GM19238 (cell line): Measurements from ENCODE around the gene BASP1.

ENCODE experiments used
- DNase-seq: peaks from one replicate; pipeline ENCODE4 v3.0.0; 2011; ENCODE audit warnings: low spot score; ENCODE audit not compliant: insufficient read length

The BASP1 gene, protein sequence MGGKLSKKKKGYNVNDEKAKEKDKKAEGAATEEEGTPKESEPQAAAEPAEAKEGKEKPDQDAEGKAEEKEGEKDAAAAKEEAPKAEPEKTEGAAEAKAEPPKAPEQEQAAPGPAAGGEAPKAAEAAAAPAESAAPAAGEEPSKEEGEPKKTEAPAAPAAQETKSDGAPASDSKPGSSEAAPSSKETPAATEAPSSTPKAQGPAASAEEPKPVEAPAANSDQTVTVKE

DNA sequence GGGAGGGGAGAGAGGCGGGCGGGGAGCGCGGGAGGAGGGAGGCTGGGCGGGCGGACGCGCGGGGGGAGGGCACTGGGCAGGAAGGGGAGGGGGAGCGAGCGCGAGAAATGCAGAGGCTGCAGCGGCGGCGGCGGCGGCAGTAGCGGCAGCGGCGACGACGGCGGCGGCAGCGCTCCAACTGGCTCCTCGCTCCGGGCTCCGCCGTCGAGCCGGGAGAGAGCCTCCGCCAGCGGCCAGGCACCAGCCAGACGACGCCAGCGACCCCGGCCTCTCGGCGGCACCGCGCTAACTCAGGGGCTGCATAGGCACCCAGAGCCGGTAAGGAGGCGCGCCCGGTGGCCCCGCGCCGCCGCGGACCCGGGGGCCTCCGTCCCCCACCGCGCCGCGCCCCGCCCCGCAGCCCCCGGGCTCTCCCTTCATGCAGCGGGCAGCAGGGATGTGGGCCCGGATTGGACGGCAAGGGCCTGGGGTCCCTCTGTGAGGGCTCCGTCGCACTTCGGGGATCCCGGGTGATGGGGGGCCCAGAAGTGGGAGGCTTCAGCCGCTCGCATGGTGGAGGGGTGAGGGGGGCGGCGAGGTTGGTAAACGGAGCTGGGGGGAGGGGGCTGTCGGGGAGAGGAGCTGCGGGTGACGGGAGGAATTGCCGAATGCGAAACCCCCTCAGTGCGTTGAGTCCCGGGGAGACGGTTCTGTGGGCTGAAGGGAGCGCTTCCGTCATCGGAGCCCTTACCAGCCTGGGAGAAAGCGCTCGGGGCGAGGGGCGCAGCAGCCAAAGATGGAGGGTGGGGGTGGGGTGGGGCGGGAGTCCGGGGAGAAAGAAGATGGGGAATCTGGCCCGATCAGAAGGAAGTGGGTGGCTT is at the start of gene BASP1:
Gene BASP1 (plus strand): TSS at position 139 of the 860 bp plus-strand sequence. CDS start 57,586 bp downstream, outside the sequence.
- DNase-seq: peak; percentile 50

GRCh38 chr5:17169507-17169906 is 47.9 kb upstream of the BASP1 start:
- no peak for DNase-seq

DNA sequence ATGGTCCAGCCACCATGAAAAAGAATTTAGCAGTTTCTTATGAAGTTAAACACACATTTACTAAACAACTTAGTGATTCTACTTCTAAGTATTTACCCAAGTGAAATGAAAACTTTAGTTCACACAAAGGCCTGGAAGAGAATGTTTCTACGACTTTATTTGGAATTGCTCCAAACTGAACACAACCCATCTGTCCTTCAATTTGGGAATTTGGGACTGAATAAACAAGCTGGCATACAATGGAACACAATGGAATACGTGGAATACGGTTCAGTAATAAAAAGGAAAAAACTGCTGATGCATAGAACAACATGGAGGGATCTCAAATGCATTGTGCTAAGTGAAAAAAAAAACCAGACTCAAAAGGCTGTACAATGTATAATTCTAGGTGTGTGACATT is 44.6 kb upstream of the BASP1 start:
- no peak for DNase-seq

DNA sequence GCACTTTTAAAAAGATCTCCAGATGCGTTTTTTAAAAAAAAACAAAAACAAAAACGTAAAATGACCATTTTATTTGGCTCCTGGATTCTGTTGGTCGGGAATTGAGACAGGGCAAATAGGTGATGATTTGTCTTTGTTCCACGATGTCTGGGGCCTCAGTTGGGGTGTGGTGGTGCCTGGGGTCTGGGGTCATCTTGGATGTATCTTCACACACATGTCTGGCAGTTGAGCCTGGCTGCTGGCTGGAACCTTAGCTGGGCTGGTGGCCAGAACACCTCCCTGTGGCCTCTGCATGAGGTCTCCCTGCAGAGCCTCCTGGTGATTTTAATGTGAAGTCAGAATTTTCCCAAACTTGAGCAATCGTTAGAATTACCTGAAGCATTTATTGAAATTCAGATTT is 42.5 kb upstream of the BASP1 start:
- no peak for DNase-seq

DNA sequence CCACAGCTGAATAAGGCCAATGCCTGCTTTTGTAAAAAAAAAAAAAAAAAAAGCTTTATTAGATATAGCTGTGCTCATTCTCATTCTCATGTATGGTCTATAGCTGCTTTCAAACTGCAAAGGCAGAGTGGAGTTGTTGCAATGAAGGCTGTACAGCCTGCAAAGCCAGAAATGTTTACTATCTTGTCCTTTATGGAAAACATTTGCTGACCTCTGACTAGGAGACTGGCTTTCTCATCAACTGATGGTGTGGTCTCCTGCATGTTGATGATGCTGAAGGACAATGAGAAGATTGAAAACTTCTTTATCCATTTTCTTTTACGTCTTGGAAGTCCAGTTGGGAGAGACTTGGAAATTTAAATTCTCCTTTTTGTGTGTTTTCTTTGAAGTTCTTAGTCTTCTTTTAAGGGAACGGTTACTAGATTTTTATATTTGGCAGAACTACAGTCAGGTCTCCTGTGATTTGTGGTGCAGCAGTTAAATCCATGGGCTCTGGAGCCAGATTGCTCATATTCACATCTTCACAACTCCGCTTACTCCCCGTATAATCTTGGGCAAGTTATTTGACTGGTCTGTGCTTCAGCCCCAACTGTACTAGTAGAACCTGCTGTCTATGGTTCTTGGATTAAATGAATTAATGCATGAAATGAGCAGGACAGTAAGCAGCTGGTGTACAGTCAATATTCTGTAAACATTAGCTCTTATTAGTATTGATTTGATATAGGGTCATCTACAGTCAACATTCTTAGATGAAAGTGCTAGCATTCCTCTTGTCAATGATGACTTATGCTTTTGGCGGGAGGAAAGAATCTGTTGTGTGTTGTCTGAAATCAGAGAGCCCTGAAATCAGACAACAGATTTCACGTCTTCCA is 39.7 kb upstream of the BASP1 start:
- no peak for DNase-seq

DNA sequence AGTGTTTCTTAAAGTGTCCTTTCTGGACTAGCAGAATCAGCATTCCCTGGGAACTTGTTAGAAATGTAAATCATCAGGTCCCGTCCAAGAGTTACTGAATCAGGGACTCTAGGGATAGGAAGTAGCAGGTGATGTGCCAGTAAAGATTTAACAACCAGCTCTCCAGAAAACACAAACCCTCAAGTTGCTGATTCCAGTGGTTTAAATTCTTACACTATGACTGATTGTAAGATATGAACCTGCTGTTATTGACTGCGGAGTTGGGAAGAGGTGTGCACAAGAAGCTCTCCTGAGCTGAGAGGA is 39.1 kb upstream of the BASP1 start:
- DNase-seq: no peak

DNA sequence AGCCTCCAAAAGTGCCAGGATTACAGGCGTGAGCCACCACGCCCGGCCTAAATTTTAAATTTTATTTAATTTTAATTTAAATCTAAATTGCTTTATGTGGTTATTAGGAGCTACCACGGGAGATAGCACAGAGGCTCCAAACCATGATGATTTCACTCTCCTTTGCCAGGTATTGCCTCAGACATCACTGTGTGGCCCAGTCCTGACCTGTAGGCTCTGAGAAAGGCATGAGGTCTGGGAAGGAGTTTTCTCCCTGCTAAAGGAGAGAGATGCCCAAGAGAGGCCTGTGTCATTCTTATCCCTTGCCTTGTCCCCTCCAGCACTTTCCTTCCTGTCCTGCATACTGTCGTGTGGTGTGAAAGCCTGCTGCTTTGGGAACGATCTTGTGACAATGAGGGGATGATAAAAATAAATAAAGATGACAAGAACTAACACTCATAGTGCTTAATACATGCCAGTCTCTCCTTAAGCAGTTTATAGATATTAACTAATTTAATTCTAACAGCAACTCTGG is 37.0 kb upstream of the BASP1 start:
- DNase-seq: no peak

DNA sequence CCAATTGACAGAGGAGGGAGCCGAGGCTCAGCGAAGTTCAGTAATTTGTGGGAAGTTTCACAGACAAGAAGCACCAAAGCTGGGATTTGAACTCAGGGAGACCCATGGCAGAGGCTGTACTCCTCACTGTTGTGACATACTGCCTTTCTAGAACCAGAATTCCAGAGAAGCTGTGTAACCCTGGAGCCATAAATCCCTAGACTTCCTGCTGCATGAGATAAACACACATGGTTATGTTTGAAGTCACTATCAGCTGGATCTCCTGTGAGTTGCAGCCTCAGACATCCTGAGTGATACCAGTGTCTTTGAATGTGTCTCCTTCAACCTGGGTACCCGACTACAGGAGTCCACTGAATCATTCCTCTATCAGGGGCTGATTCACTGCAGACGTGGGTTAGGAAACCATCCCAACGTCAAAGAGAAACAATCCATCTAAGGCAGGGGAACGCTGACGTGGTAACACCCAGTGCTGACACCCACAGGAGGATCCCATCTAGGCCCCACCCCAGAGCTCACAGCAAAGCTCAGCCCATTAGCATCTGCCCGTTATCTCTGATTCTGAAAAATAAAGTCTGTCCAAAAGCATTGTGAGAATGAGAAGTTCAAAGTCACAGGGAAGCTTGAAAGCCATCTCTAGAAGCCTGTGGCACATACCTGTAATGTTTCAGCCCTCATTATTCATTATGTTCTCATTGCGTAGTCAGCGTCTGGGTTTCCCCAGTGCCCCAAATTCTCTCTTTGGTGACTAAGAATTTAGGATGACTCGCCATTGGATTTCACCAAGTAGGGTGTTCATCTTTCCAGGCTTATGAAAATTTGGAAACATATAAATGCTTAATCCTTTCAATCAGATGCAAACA is 36.3 kb upstream of the BASP1 start:
- DNase-seq: no peak

DNA sequence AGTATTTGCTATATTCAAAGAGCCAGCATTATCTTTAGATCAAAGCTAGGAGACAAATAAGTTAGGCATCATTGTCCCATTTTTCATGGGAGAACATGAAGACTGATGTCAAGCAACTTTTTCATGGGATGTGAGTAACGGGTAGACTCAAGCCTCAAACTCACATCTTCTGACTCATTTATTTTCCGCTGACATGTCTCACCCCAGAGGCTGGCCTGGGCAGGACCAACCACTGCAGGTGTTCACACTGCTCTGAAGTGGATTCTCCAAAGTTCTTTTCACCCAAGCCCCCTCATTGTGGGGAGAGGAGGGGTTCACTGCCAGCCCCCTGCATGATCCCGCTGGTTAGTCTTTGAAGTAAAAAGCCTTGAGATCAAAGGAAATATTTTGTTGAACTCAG is 34.9 kb upstream of the BASP1 start:
- DNase-seq: no peak

GRCh38 chr5:17182981-17183380 is 34.5 kb upstream of the BASP1 start:
- DNase-seq: no peak

- no peak for DNase-seq
Measured at GRCh38 chr5:17183831-17184230, 33.6 kb upstream of the BASP1 start.

DNA sequence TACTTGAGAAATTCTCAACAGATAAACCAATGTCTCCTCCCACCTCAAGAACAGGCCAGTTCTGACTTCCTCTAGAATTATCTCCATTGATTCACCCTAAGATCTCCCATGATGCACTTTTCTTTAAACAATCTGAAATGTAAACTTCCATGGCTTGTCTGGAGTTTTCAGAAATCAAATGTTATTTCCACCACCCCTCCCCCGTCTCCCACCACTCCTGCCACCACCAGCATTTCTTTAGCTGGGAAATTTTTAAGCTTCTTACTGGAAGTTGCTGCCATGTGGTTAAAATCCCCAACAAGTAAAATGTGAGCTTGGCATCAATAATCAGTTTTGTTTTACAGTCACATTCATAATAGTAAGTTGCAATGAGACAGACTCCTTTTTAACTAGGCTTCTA is 32.8 kb upstream of the BASP1 start:
- no peak for DNase-seq

- DNase-seq: no peak
Measured at GRCh38 chr5:17185349-17185748, 32.1 kb upstream of the BASP1 start.

GRCh38 chr5:17185773-17186172 is 31.7 kb upstream of the BASP1 start:
- no peak for DNase-seq

GRCh38 chr5:17186256-17186655 is 31.2 kb upstream of the BASP1 start:
- no peak for DNase-seq

DNA sequence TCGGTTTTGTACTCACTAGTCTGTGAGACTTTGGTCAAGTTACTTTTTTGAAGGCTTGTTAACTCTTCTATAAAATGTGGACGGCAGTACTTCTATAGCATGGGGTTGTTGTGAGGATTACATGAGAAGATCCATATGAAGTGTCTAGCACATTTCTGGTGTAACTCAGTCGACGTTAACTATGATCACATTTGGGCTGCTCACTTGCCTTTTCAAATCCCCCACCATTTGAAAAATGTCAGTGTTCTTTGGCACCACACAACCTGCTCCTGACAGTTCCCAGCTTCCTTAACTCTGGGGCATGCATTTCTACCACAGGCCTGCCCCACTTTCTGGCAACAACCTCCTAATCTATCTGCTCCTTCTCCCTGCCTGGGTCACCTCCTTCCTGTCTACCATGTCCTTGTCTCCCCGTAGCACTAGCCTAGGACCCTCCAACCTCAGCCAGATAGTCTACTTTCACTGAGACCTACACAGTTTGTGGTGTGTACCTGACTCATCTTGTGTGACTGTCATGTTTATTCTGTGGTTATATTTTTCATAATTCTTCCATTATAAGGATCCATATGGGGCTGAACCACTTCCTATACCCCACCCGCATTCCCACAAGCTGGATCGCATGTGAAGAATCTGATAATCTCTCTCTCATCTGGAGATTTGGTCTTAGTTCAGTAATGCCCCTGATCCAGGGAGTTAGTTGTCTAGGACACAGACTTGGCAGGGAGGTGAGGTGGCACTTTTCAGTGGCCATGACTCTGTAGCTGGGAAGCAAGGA is 30.2 kb upstream of the BASP1 start:
- DNase-seq: no peak

DNA sequence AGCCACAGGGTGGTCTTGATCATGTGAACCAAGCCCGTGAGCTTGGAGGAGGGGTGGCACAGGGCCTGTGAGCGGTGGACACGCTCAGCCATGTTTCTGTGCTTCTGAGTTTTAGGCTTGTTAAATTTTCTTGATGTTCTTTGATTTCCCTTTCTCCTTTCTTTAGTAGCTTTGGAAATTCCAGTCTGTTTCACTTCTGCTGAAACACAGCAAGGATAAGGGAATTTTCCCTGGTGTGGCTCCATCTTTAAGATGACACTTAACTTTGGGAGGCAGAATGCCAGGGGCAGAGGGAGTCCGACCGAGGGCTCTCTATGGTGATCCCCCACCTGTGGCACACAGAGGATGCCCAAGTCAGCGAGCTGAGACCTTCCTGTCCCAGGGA is 29.7 kb upstream of the BASP1 start:
- DNase-seq: no peak

- DNase-seq: peak; percentile 5
Measured at GRCh38 chr5:17189381-17190036, 27.9 kb upstream of the BASP1 start.

DNA sequence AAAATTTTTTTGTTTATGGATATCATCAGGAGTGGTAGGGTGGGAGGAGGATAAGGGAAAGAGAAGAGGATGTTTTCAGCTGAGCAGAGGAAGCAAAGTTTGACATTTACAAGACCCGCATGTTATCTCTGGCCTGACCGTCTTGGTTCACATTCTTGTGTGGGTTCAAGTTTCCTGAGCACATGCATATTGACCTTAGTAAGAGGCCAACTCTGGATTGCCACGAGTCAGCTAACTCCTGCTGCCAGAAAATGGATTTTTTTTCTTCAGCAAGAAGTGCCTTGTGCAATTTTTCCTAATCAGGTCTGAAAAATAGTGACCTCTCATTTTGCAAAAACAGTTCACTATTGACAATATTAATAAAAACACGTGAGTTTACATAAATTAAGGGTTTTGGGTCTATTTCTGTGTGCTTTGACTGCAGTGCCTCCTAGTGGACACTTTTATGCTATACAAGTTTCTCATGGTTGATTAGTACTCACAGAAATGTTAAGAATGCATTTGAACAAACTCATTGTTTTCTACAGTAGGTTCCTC is 27.1 kb upstream of the BASP1 start:
- DNase-seq: no peak
